Trophoblast cell (in vitro differentiated cells and primary cell): ENCODE results near the gene RASSF1. TPM values are rescaled to one million over a fixed set of nuclear protein-coding genes. Genes with fewer than 3 reads are reported as not detected.

ENCODE experiments used
- DNase-seq, 2 donors: peaks; one replicate each; pipeline ENCODE4 v3.0.0-alpha.2; 2016
- H2AFZ ChIP-seq: 2 replicates; pipeline ENCODE4 v1.6.1; 2013; ENCODE audit warnings: low read length, moderate library complexity, mild to moderate bottlenecking; ENCODE audit not compliant: insufficient read depth, poor library complexity
- H2AK5ac ChIP-seq: 2 replicates; pipeline ENCODE4 v1.6.1; 2013; ENCODE audit warnings: mild to moderate bottlenecking, low read length
- H2BK120ac ChIP-seq: 2 replicates; pipeline ENCODE4 v1.6.1; 2013; ENCODE audit warnings: low read length, mild to moderate bottlenecking, moderate library complexity; ENCODE audit not compliant: insufficient read depth, poor library complexity
- H2BK12ac ChIP-seq: 2 replicates; pipeline ENCODE4 v1.6.1; 2013; ENCODE audit warnings: mild to moderate bottlenecking, low read length, moderate library complexity
- H2BK5ac ChIP-seq: 2 replicates; pipeline ENCODE4 v1.6.1; 2013; ENCODE audit warnings: low read length, low read depth, moderate library complexity, mild to moderate bottlenecking; ENCODE audit not compliant: poor library complexity
- H3K14ac ChIP-seq: 2 replicates; pipeline ENCODE4 v1.6.1; 2013; ENCODE audit warnings: mild to moderate bottlenecking, low read length
- H3K18ac ChIP-seq: 2 replicates; pipeline ENCODE4 v1.6.1; 2013; ENCODE audit warnings: mild to moderate bottlenecking, low read length
- H3K23ac ChIP-seq: 2 replicates; pipeline ENCODE4 v1.6.1; 2013; ENCODE audit warnings: low read length
- H3K27ac ChIP-seq: 2 replicates; pipeline ENCODE4 v1.5.1; 2013; ENCODE audit warnings: low read depth, mild to moderate bottlenecking, inconsistent platforms, low read length, moderate library complexity
- H3K27me3 ChIP-seq: 2 replicates; pipeline ENCODE4 v1.6.1; 2013; ENCODE audit warnings: inconsistent platforms, mild to moderate bottlenecking, low read length, moderate library complexity; ENCODE audit not compliant: insufficient read depth
- H3K36me3 ChIP-seq, 2 experiments: 1 replicate in 1 of 2; 2 replicates in 1 of 2; pipeline ENCODE4 v1.6.1; 2013; ENCODE audit warnings: low read length in 2 of 2, mild to moderate bottlenecking in 2 of 2, moderate library complexity in 1 of 2; ENCODE audit not compliant: insufficient read depth in 2 of 2, control insufficient read depth in 1 of 2
- H3K4ac ChIP-seq: 2 replicates; pipeline ENCODE4 v1.6.1; 2013; ENCODE audit warnings: low read depth, mild to moderate bottlenecking, low read length, moderate library complexity
- H3K4me1 ChIP-seq, 2 experiments: 1 replicate in 1 of 2; 2 replicates in 1 of 2; pipeline ENCODE4 v1.6.1; 2013; ENCODE audit warnings: low read length in 2 of 2, mild to moderate bottlenecking in 2 of 2, moderate library complexity in 1 of 2; ENCODE audit not compliant: insufficient read depth in 2 of 2, control insufficient read depth in 1 of 2
- H3K4me2 ChIP-seq: 2 replicates; pipeline ENCODE4 v1.6.1; 2013; ENCODE audit warnings: inconsistent platforms, mild to moderate bottlenecking, low read length, moderate library complexity
- H3K4me3 ChIP-seq: 2 replicates; pipeline ENCODE4 v1.5.1; 2013; ENCODE audit warnings: mild to moderate bottlenecking, low read depth, low read length, inconsistent platforms
- H3K79me1 ChIP-seq: one replicate; pipeline ENCODE4 v1.6.1; 2013; ENCODE audit warnings: low read length
- H3K79me2 ChIP-seq: 2 replicates; pipeline ENCODE4 v1.6.1; 2013; ENCODE audit warnings: low read length, mild to moderate bottlenecking; ENCODE audit not compliant: control insufficient read depth, insufficient read depth, poor library complexity
- H3K9ac ChIP-seq: 2 replicates; pipeline ENCODE4 v1.6.1; 2013; ENCODE audit warnings: mild to moderate bottlenecking, low read length
- H3K9me3 ChIP-seq: 2 replicates; pipeline ENCODE4 v1.6.1; 2013; ENCODE audit warnings: low read depth, mild to moderate bottlenecking, control low read depth, inconsistent platforms, low read length; ENCODE audit not compliant: insufficient read depth
- H4K12ac ChIP-seq: 2 replicates; pipeline ENCODE4 v1.6.1; 2013; ENCODE audit warnings: low read depth, mild to moderate bottlenecking, low read length, moderate library complexity
- H4K8ac ChIP-seq: 2 replicates; pipeline ENCODE4 v1.6.1; 2013; ENCODE audit warnings: low read depth, mild to moderate bottlenecking, low read length, moderate library complexity
- H4K91ac ChIP-seq: one replicate; pipeline ENCODE4 v1.6.1; 2013; ENCODE audit warnings: low read depth, mild to moderate bottlenecking, low read length, moderate library complexity
- WGBS: extraction: QIAGEN DNeasy Blood & Tissue Kit; methylation state at CpG from one replicate; pipeline ENCODE4 v1.1.7; 2013; ENCODE audit warnings: missing lambda C conversion rate; ENCODE audit not compliant: insufficient read length, insufficient coverage; ENCODE audit errors: extremely low coverage; 5-methylcytosine and 5-hydroxymethylcytosine counted together
- polyA plus RNA-seq: library from polyadenylated mRNA; stranded (reverse); fragments of 200-250 nt; gene quantifications from 2 replicates; pipeline ENCODE4 v1.2.3, GENCODE V29; 2013

RASSF1 gene, protein sequence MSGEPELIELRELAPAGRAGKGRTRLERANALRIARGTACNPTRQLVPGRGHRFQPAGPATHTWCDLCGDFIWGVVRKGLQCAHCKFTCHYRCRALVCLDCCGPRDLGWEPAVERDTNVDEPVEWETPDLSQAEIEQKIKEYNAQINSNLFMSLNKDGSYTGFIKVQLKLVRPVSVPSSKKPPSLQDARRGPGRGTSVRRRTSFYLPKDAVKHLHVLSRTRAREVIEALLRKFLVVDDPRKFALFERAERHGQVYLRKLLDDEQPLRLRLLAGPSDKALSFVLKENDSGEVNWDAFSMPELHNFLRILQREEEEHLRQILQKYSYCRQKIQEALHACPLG
- polyA plus RNA-seq: 15.1 and 16.0 TPM in 2 replicates

GRCh38 chr3:50340448-50341329, at the start of gene RASSF1:
TSS of gene RASSF1 (minus strand) at chr3:50340836. CDS start at chr3:50340805, 31 bp downstream.
- Histone ChIP-seq H2BK12ac (no peak within 1 kb of the TSS), H3K4ac (no peak within 1 kb of the TSS), H3K79me2 (peaks cover 14% of the 10 kb centered on the region), H3K18ac (no peak within 1 kb of the TSS), H3K79me1 (peaks cover 12% of the 10 kb centered on the region), H3K9ac (no peak within 1 kb of the TSS), H2BK120ac (no peak within 1 kb of the TSS), H3K9me3 (peaks cover 6% of the 10 kb centered on the region), H3K27ac (no peak within 1 kb of the TSS), H4K91ac (no peak within 1 kb of the TSS), H3K4me2 (peak within 1 kb of the TSS; percentile 59), H2AFZ (peak within 1 kb of the TSS; percentile 13), H3K14ac (no peak within 1 kb of the TSS), H3K36me3 (peaks cover 0 to 2% of the 10 kb centered on the region in 2 experiments), H3K4me1 (peaks cover 19 to 23% of the 10 kb centered on the region in 2 experiments), H4K12ac (no peak within 1 kb of the TSS), H3K4me3 (peak within 1 kb of the TSS; percentile 46), H3K27me3 (peaks cover 31% of the 10 kb centered on the region), H2BK5ac (no peak within 1 kb of the TSS), H4K8ac (no peak within 1 kb of the TSS), H2AK5ac (no peak within 1 kb of the TSS), H3K23ac (no peak within 1 kb of the TSS)
- WGBS: no CpG with 5 or more reads among the region's 85 CpGs
- no peak for DNase-seq

GRCh38 chr3:50389414-50389767, 48.8 kb upstream of the RASSF1 start:
- no peak overlapping the region for H2BK120ac ChIP-seq
- H3K9me3 ChIP-seq: no peaks in the 10 kb centered on the region
- H2BK5ac ChIP-seq: no peak overlapping the region
- no peak overlapping the region for H3K4me2 ChIP-seq
- no peak overlapping the region for H4K12ac ChIP-seq
- H4K8ac ChIP-seq: no peak overlapping the region
- H3K18ac ChIP-seq: no peak overlapping the region
- no peaks in the 10 kb centered on the region for H3K79me2 ChIP-seq
- H3K9ac ChIP-seq: no peak overlapping the region
- no peak overlapping the region for H3K14ac ChIP-seq
- H2BK12ac ChIP-seq: no peak overlapping the region
- no peaks in the 10 kb centered on the region for H3K79me1 ChIP-seq
- no CpG with 5 or more reads among the region's 6 CpGs for WGBS
- DNase-seq: no peak
- no peak overlapping the region for H3K27ac ChIP-seq
- no peak overlapping the region for H3K4ac ChIP-seq
- no peaks in the 10 kb centered on the region for H3K36me3 ChIP-seq
- no peak overlapping the region for H3K4me3 ChIP-seq
- H3K23ac ChIP-seq: no peak overlapping the region
- no peaks in the 10 kb centered on the region for H3K27me3 ChIP-seq
- no peak overlapping the region for H4K91ac ChIP-seq
- H2AFZ ChIP-seq: no peak overlapping the region
- H2AK5ac ChIP-seq: no peak overlapping the region
- peaks cover 0 to 4% of the 10 kb centered on the region in 2 experiments for H3K4me1 ChIP-seq

- no peak for DNase-seq
- no peak overlapping the region for H3K4me2 ChIP-seq
- H3K14ac ChIP-seq: no peak overlapping the region
- H2BK120ac ChIP-seq: no peak overlapping the region
- H2BK5ac ChIP-seq: no peak overlapping the region
- no peaks in the 10 kb centered on the region for H3K79me2 ChIP-seq
- no peaks in the 10 kb centered on the region for H3K79me1 ChIP-seq
- H3K23ac ChIP-seq: no peak overlapping the region
- H3K4me3 ChIP-seq: no peak overlapping the region
- no peak overlapping the region for H2AK5ac ChIP-seq
- no peak overlapping the region for H3K9ac ChIP-seq
- H3K18ac ChIP-seq: no peak overlapping the region
- no CpG with 5 or more reads among the region's 22 CpGs for WGBS
- H3K27me3 ChIP-seq: no peaks in the 10 kb centered on the region
- no peaks in the 10 kb centered on the region for H3K9me3 ChIP-seq
- peaks cover 0 to 4% of the 10 kb centered on the region in 2 experiments for H3K4me1 ChIP-seq
- no peak overlapping the region for H3K4ac ChIP-seq
- no peak overlapping the region for H2AFZ ChIP-seq
- no peak overlapping the region for H4K12ac ChIP-seq
- no peak overlapping the region for H2BK12ac ChIP-seq
- no peak overlapping the region for H4K91ac ChIP-seq
- no peaks in the 10 kb centered on the region for H3K36me3 ChIP-seq
- H4K8ac ChIP-seq: no peak overlapping the region
- H3K27ac ChIP-seq: no peak overlapping the region
These were observed 48.2 kb upstream of the RASSF1 start for GRCh38 chr3:50388720-50389413.

- Histone ChIP-seq H2AK5ac (no peak overlapping the region), H3K4me2 (no peak overlapping the region), H3K36me3 (no peaks in the 10 kb centered on the region), H3K27ac (no peak overlapping the region), H2BK5ac (no peak overlapping the region), H3K23ac (no peak overlapping the region), H3K4me1 (peaks cover 0 to 4% of the 10 kb centered on the region in 2 experiments), H3K14ac (no peak overlapping the region), H3K9ac (no peak overlapping the region), H2AFZ (no peak overlapping the region), H3K27me3 (no peaks in the 10 kb centered on the region), H4K12ac (no peak overlapping the region), H3K18ac (no peak overlapping the region), H4K91ac (no peak overlapping the region), H2BK12ac (no peak overlapping the region), H3K79me1 (no peaks in the 10 kb centered on the region), H2BK120ac (no peak overlapping the region), H4K8ac (no peak overlapping the region), H3K4me3 (no peak overlapping the region), H3K9me3 (no peaks in the 10 kb centered on the region), H3K4ac (no peak overlapping the region), H3K79me2 (no peaks in the 10 kb centered on the region)
- DNase-seq: no peak
- no CpG with 5 or more reads among the region's 25 CpGs for WGBS
These were observed 47.5 kb upstream of the RASSF1 start for GRCh38 chr3:50388016-50388719.
